ENCODE measurements around the gene HLA-DMB. TPM values are rescaled to one million over a fixed set of nuclear protein-coding genes. Genes with fewer than 3 reads are reported as not detected.

HLA-DMB gene
- total and polyA plus RNA-seq, 10 of the 15 experiments (the other 5 are each of a cell fraction or from before 2014, with no cell fraction given) = 114 to 173 (median 150) TPM

DNA sequence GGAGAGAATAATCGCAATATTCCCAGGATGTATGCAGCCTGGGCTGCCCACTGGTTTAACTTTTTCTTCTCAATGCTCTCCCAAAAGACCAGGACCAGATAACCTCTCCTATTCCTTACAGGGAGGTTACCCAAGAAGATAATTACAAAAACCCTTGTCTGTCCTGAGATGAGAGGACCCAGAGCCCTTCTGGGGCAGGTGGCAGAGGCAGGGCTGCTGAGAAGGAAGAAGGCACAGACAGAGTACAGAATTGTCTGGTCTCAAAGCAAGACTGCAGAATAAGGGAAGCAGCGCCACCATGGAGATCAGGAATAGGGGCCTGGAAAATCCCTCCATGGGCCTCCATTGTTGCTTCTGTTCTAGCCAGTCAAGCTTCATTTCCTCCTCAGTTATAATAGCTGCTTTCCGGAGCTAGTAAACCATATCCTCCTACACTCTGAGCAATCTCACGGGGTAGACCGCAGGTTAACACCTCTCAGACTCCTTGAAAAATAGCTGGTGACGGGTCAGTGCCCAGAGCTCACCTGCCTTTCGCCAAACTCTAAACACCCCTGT lies 463 bp upstream of the HLA-DMB start (continued):
- TF ChIP-seq ASH2L (IDR thresholded peaks at IDR 0.05; ENCODE audit: borderline replicate concordance, low read depth) (0 out of 2 replicates have a peak, but pooled peaks have one; percentile 66), TARDBP (IDR thresholded peaks at IDR 0.05; ENCODE audit: borderline replicate concordance) (peak; percentile 59; the same call in 1 of the 2 replicates), NBN (IDR thresholded peaks at IDR 0.05) (peak; percentile 96), SIN3A (IDR thresholded peaks at IDR 0.05; ENCODE audit: low read depth, low read length) (no peak), TBL1XR1 (IDR thresholded peaks at IDR 0.05; ENCODE audit: low read depth, low read length) (peak; percentile 98)

DNA sequence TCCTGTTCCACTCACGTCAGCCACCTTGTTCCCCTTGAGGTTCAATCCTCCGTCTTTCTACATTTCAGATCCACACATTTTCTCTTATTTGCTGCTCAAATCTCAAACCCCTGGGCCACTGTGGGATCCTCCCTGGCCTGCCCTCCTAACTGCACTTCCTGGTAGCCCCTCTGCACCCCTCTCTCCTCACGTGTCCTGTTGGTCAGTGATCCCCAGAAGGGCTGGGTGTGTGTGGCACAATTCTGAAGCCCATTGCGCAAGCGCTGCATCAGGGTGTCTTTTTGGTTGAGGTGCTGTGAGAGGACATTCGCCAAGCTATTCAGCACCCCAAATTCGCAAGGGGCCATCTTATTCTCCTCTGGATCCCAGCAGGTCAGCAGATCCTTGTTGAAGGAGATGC lies 2.3 kb downstream of the HLA-DMB start:
- H3K4me2 ChIP-seq (ENCODE audit: control insufficient read depth, insufficient read depth) = peak overlapping the region; percentile 78
- ATAC-seq (no peak), DNase-seq (ENCODE audit: low read depth, low spot score) (no peak), FAIRE-seq (no peak)
- intact Hi-C loops (cut with micrococcal nuclease; ENCODE audit: unreplicated experiment) = no loop called here
- peak overlapping the region; percentile 45; the same call in 1 of the 2 replicates for H3K9ac ChIP-seq (ENCODE audit: control insufficient read depth, insufficient read depth, low read length)
- peak overlapping the region; percentile 38 for H3K27ac ChIP-seq (ENCODE audit: control insufficient read depth, insufficient read depth)
- peaks cover 48% of the 10 kb centered on the region for H3K79me2 ChIP-seq (ENCODE audit: control insufficient read depth, insufficient read depth, low read length)
- H3K4me3 ChIP-seq = peak overlapping the region; percentile 73
- H4K20me1 ChIP-seq (ENCODE audit: control insufficient read depth, insufficient read depth) = no peaks in the 10 kb centered on the region
- ChIA-PET CTCF (interaction anchor here (0.7 to 15.9 kb wide), 6 partner anchors 15 to 553 kb away, joined by 3 to 532 read pairs (median 4); partner anchors contain the start of genes HLA-DMA and TAP2), SMC1A (ENCODE audit: uncharacterized antibody, unreplicated experiment) (interaction anchor here (0.9 to 15.9 kb wide), 6 partner anchors 13 to 48 kb away, joined by 3 to 354 read pairs (median 9); partner anchors contain the start of gene HLA-DMA), RAD21 (ENCODE audit: unreplicated experiment) (interaction anchor here (0.7 to 8.6 kb wide), 6 partner anchors 9 to 47 kb away, joined by 3 to 130 read pairs (median 4); partner anchors contain the start of gene HLA-DMA), POLR2A (interaction anchor here (0.6 to 10.8 kb wide), 4 partner anchors 16 to 618 kb away, joined by 4 to 270 read pairs (median 103); partner anchors contain the start of genes BRD2 and HLA-DMA)
- 72% methylated on average over 7 of the region's 7 CpGs for WGBS (ENCODE audit: insufficient coverage, insufficient replicate concordance, low lambda C conversion rate, missing lambda C conversion rate)
- no TSS peak for BruUV-seq (replicated peaks)
- H3K9me3 ChIP-seq (replicated peaks; ENCODE audit: control insufficient read depth, insufficient read depth, low read length) = no peaks in the 10 kb centered on the region
- no peak overlapping the region for H2AFZ ChIP-seq (ENCODE audit: control insufficient read depth, low read depth, low read length)
- peaks cover 28% of the 10 kb centered on the region for H3K4me1 ChIP-seq (ENCODE audit: control insufficient read depth, insufficient read depth, low read length)
- no peaks in the 10 kb centered on the region for H3K27me3 ChIP-seq (replicated peaks in 1 of 2; ENCODE audit: control insufficient read depth in 2 of 2, insufficient read depth in 2 of 2, low read length in 1 of 2)
- peaks cover 21 to 34% of the 10 kb centered on the region in 2 experiments for H3K36me3 ChIP-seq (ENCODE audit: control insufficient read depth in 2 of 2, insufficient read depth in 2 of 2, low read length in 1 of 2)
- in situ Hi-C loops (cut with MboI) = no loop called here
- TF ChIP-seq CHD2 (IDR thresholded peaks at IDR 0.05; ENCODE audit: borderline replicate concordance, low read depth, low read length) (no peak), RBBP5 (conservative IDR thresholded peaks at IDR 0.05) (no peak), BHLHE40 (IDR thresholded peaks at IDR 0.05; ENCODE audit: borderline replicate concordance in 1 of 2, low read depth in 2 of 2, low read length in 1 of 2) (no peak), RAD51 (IDR thresholded peaks at IDR 0.05) (no peak), FOXK2 (IDR thresholded peaks at IDR 0.05) (no peak), EP300 (IDR thresholded peaks at IDR 0.05; ENCODE audit: borderline replicate concordance in 1 of 2, control insufficient read depth in 1 of 2, low read depth in 2 of 2, low read length in 2 of 2) (no peak)
- TF ChIP-seq, protein P1, sequence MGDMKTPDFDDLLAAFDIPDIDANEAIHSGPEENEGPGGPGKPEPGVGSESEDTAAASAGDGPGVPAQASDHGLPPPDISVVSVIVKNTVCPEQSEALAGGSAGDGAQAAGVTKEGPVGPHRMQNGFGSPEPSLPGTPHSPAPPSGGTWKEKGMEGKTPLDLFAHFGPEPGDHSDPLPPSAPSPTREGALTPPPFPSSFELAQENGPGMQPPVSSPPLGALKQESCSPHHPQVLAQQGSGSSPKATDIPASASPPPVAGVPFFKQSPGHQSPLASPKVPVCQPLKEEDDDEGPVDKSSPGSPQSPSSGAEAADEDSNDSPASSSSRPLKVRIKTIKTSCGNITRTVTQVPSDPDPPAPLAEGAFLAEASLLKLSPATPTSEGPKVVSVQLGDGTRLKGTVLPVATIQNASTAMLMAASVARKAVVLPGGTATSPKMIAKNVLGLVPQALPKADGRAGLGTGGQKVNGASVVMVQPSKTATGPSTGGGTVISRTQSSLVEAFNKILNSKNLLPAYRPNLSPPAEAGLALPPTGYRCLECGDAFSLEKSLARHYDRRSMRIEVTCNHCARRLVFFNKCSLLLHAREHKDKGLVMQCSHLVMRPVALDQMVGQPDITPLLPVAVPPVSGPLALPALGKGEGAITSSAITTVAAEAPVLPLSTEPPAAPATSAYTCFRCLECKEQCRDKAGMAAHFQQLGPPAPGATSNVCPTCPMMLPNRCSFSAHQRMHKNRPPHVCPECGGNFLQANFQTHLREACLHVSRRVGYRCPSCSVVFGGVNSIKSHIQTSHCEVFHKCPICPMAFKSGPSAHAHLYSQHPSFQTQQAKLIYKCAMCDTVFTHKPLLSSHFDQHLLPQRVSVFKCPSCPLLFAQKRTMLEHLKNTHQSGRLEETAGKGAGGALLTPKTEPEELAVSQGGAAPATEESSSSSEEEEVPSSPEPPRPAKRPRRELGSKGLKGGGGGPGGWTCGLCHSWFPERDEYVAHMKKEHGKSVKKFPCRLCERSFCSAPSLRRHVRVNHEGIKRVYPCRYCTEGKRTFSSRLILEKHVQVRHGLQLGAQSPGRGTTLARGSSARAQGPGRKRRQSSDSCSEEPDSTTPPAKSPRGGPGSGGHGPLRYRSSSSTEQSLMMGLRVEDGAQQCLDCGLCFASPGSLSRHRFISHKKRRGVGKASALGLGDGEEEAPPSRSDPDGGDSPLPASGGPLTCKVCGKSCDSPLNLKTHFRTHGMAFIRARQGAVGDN (IDR thresholded peaks at IDR 0.05) = no peak
- TF ChIP-seq, protein P2, sequence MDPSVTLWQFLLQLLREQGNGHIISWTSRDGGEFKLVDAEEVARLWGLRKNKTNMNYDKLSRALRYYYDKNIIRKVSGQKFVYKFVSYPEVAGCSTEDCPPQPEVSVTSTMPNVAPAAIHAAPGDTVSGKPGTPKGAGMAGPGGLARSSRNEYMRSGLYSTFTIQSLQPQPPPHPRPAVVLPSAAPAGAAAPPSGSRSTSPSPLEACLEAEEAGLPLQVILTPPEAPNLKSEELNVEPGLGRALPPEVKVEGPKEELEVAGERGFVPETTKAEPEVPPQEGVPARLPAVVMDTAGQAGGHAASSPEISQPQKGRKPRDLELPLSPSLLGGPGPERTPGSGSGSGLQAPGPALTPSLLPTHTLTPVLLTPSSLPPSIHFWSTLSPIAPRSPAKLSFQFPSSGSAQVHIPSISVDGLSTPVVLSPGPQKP (IDR thresholded peaks at IDR 0.05; ENCODE audit: low read depth, low read length) = no peak
- TF ChIP-seq, protein P3, sequence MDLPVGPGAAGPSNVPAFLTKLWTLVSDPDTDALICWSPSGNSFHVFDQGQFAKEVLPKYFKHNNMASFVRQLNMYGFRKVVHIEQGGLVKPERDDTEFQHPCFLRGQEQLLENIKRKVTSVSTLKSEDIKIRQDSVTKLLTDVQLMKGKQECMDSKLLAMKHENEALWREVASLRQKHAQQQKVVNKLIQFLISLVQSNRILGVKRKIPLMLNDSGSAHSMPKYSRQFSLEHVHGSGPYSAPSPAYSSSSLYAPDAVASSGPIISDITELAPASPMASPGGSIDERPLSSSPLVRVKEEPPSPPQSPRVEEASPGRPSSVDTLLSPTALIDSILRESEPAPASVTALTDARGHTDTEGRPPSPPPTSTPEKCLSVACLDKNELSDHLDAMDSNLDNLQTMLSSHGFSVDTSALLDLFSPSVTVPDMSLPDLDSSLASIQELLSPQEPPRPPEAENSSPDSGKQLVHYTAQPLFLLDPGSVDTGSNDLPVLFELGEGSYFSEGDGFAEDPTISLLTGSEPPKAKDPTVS (IDR thresholded peaks at IDR 0.05; ENCODE audit: low read depth, low read length) = no peak

Measured in GM12878 (cell line).